ENCODE measurements around the gene COL12A1.
"Not testable (repeated sequence)": the region's sequence is repeated elsewhere in the genome, so short reads cannot be mapped to it uniquely, and the experiment has no call there.

COL12A1 gene

GRCh38 chr6:75211920-75212590, 6.2 kb upstream of the COL12A1 start:
- DNase-seq = no peak

GRCh38 chr6:75210885-75211739, 5.3 kb upstream of the COL12A1 start:
- peak; percentile 55 for DNase-seq

- DNase-seq = no peak
These were observed 3.4 kb upstream of the COL12A1 start for GRCh38 chr6:75209184-75209723.

- peak; percentile 89 for DNase-seq
These were observed 2.7 kb upstream of the COL12A1 start for GRCh38 chr6:75208298-75209183.

- DNase-seq = peak; percentile 16
These were observed 906 bp upstream of the COL12A1 start for GRCh38 chr6:75206576-75207342.

- peak; percentile 22 for DNase-seq
These were observed 686 bp downstream of the COL12A1 start for GRCh38 chr6:75204959-75205775.

- DNase-seq = peak; percentile 68
These were observed 1.5 kb downstream of the COL12A1 start for GRCh38 chr6:75204217-75204958.

GRCh38 chr6:75203721-75204120, 2.1 kb downstream of the COL12A1 start:
- no peak for DNase-seq

- DNase-seq = no peak
These were observed 3.1 kb downstream of the COL12A1 start for GRCh38 chr6:75202676-75203131.

GRCh38 chr6:75201901-75202672, 3.8 kb downstream of the COL12A1 start:
- peak; percentile 11 for DNase-seq

GRCh38 chr6:75201021-75201420, 4.8 kb downstream of the COL12A1 start:
- no peak for DNase-seq

GRCh38 chr6:75199889-75200288, 6.0 kb downstream of the COL12A1 start:
- DNase-seq = no peak

- no peak for DNase-seq
These were observed 9.7 kb downstream of the COL12A1 start for GRCh38 chr6:75196081-75196687.

- DNase-seq = no peak
These were observed 17.5 kb downstream of the COL12A1 start for GRCh38 chr6:75188221-75188925.

- not testable (repeated sequence) for DNase-seq
These were observed 19.3 kb downstream of the COL12A1 start for GRCh38 chr6:75186581-75186980.

GRCh38 chr6:75183099-75183541, 22.7 kb downstream of the COL12A1 start:
- DNase-seq = no peak

- no peak for DNase-seq
These were observed 25.0 kb downstream of the COL12A1 start for GRCh38 chr6:75180864-75181263.

GRCh38 chr6:75178757-75179156, 27.1 kb downstream of the COL12A1 start:
- DNase-seq = no peak

All from activated CD4-positive, alpha-beta T cell treated with anti-CD3 and anti-CD28 coated beads for 48 hours (primary cell).